Heart right ventricle (tissue), 16 donors: ENCODE measurements around the gene TNKS1BP1. TPM values are rescaled to one million over a fixed set of nuclear protein-coding genes. Genes with fewer than 3 reads are reported as not detected.
A peak's percentile ranks its signal among the peaks of the same experiment; 100 is the strongest.

Source experiments
- ATAC-seq, 8 donors: fragments of 200-7000 bp; cut with Tn5 transposase; one replicate each; pipeline ENCODE4 v1.9.1; 2020; ENCODE audit warnings: mild to moderate bottlenecking in 8 of 8, moderate library complexity in 8 of 8, moderate number of reproducible peaks in 1 of 8
- DNase-seq, 2 donors: peaks; one replicate each; pipeline ENCODE4 v3.0.0-alpha.2; 2020
- H3K27ac ChIP-seq, 10 donors: fragments of 200-600 bp; sonication (generic) in 2 of 10; one replicate each; pipeline versions ENCODE4 v1.5.0 to v1.8.0; 2020 to 2022; ENCODE audit warnings: mild to moderate bottlenecking in 3 of 10
- H3K27me3 ChIP-seq, 7 donors: fragments of 200-600 bp; one replicate each; pipeline ENCODE4 v1.8.0; 2021 to 2022; ENCODE audit warnings: mild to moderate bottlenecking in 2 of 7
- H3K36me3 ChIP-seq, 9 donors: fragments of 200-600 bp; sonication (generic) in 1 of 9; one replicate each; pipeline versions ENCODE4 v1.5.0 to v1.8.0; 2020 to 2022; ENCODE audit warnings: mild to moderate bottlenecking in 2 of 9
- H3K4me1 ChIP-seq, 9 donors: fragments of 200-600 bp; sonication (generic) in 1 of 9; one replicate each; pipeline versions ENCODE4 v1.5.0 to v1.8.0; 2020 to 2022; ENCODE audit warnings: mild to moderate bottlenecking in 4 of 9
- H3K4me3 ChIP-seq, 10 donors: fragments of 200-600 bp; sonication (generic) in 2 of 10; one replicate each; pipeline versions ENCODE4 v1.5.0 to v1.8.0; 2020 to 2022; ENCODE audit warnings: mild to moderate bottlenecking in 7 of 10, moderate library complexity in 2 of 10
- H3K9me3 ChIP-seq, 11 donors: fragments of 200-600 bp in 10 of 11; sonication (generic) in 2 of 11; one replicate each; pipeline versions ENCODE4 v1.5.0 to v1.8.0; 2013 to 2022; ENCODE audit warnings: mild to moderate bottlenecking in 2 of 11, control low read depth in 1 of 11, moderate library complexity in 1 of 11
- CTCF ChIP-seq, 9 donors: fragments of 200-600 bp; sonication (generic) in 2 of 9; IDR thresholded peaks; one replicate each; pipeline versions ENCODE4 v1.5.0 to v1.8.0; 2021 to 2022; ENCODE audit warnings: antibody characterized with exemption in 9 of 9, mild to moderate bottlenecking in 5 of 9, moderate library complexity in 1 of 9
- WGBS, 2 donors: extraction: QIAGEN DNeasy Blood & Tissue Kit; methylation state at CpG; one replicate each; pipeline ENCODE4 v1.1.7; 2013; ENCODE audit warnings: inconsistent platforms in 1 of 2; 5-methylcytosine and 5-hydroxymethylcytosine counted together
- intact Hi-C, 10 donors: fragments of 100-400 bp; cut with DNase I; formaldehyde crosslinking; loops; one replicate each; pipeline versions ENCODE4 v1.11.1 to v1.14.2; 2022
- polyA plus RNA-seq, 2 donors: library from polyadenylated mRNA; stranded (reverse); fragments of 200-250 nt; gene quantifications; one replicate each; pipeline ENCODE4 v1.2.3, GENCODE V29; 2013
- total RNA-seq, 10 donors: library from RNA; stranded (reverse); fragmentation: NEBNext Ultra II Directional in 3 of 10; extraction: Animal tissue kit (Norgen Biotek cat#: 25700) in 3 of 10; gene quantifications; one replicate each; pipeline versions ENCODE4 v1.2.1 to v1.2.4, GENCODE V29; 2021 to 2023
- donor health status: Arrhythmogenic right ventricular cardiomyopathy.
- donor health status: ischemic (EF 13 %, LVEDD 7.1; RV severe dilation, severe dysfunction).
- donor health status: healthy with polysubstance abuse.
- donor health status: DM: no; HTN: yes; CAD: no.
- donor health status: DM: no; HTN: no; CAD: no.
- donor health status: ischemic (EF 25% LVEDD 6.9; RV normal size, moderate dysfunction).
- donor health status: ischemic (EF 25% LVEDD 5.7; RV mildly dilated, moderate dysfunction).
- donor health status: healthy.
- donor health status: DM: yes; HTN: yes; CAD: no.
- donor health status: Ischemic cardiomyopathy.
- donor health status: ischemic (EF 35%, LVEDD 5.7; RV mildly dilated, moderate dysfunction).
- donor health status: nonischemic (EF 11% LVEDD 7.7; RV severe dilation, severe dysfunction).
- donor health status: DM: yes; HTN: yes; CAD: no.
- donor health status: PGD.
- donor health status: ischemic (EF 29% LVEDD 5.4; RV normal size, mild dysfunction).
- donor health status: nonischemic (EF 23%, LVEDD 6.1; RV moderate dilation, normal function).

Gene TNKS1BP1
- total and polyA plus RNA-seq, 12 donors: 19.9 to 118 (median 37.0) TPM

- Histone ChIP-seq H3K9me3 (no peaks in the 10 kb centered on the region), H3K4me3 (peak overlapping the region; percentile 65 to 80 (median 71)), H3K27me3 (no peaks in the 10 kb centered on the region), H3K4me1 (peaks cover 12 to 78% (median 59%) of the 10 kb centered on the region in 9 donors), H3K36me3 (peaks cover 0 to 50% (median 26%) of the 10 kb centered on the region in 9 donors), H3K27ac (peak overlapping the region; percentile 86 to 96 (median 92))
- intact Hi-C loops: loop anchor here in 1 of 10 donors (5.0 kb wide), 1 partner anchor 46 kb away; no protein-coding TSS in a partner anchor
- DNase-seq (no peak), ATAC-seq (no peak)
- TF ChIP-seq CTCF (IDR thresholded peaks at IDR 0.05): peak in 2 of 9 donors; percentile 11 to 17
- WGBS, 2 donors: 65 to 82% methylated on average over 3 of the region's 3 CpGs
Measured at GRCh38 chr11:57323167-57323854, 1.4 kb downstream of the TNKS1BP1 start.

- ATAC-seq: peak; percentile 59 to 78 (median 67)
- H3K36me3 ChIP-seq: peaks cover 0 to 50% (median 20%) of the 10 kb centered on the region in 9 donors
- intact Hi-C loops: loop anchor here in 1 of 10 donors (5.0 kb wide), 1 partner anchor 45 kb away; no protein-coding TSS in a partner anchor
Measured at GRCh38 chr11:57322256-57323166, 2.2 kb downstream of the TNKS1BP1 start.

GRCh38 chr11:57321388-57322255, 3.1 kb downstream of the TNKS1BP1 start:
- WGBS, 2 donors: 43 to 51% methylated on average over 6 of the region's 6 CpGs
- intact Hi-C loops: loop anchor here in 1 of 10 donors (5.0 kb wide), 1 partner anchor 44 kb away; no protein-coding TSS in a partner anchor
- Histone ChIP-seq H3K4me1 (peaks cover 26 to 86% (median 71%) of the 10 kb centered on the region in 9 donors), H3K4me3 (peak overlapping the region; percentile 10 to 80 (median 66)), H3K36me3 (peaks cover 0 to 50% (median 16%) of the 10 kb centered on the region in 9 donors), H3K27me3 (no peaks in the 10 kb centered on the region), H3K27ac (peak overlapping the region; percentile 48 to 96 (median 92)), H3K9me3 (no peaks in the 10 kb centered on the region)
- TF ChIP-seq CTCF (IDR thresholded peaks at IDR 0.05): no peak
- DNase-seq (no peak), ATAC-seq (peak in 1 of 8 donors; percentile 1)

More at GRCh38 chr11:57322256-57323166, 2.2 kb downstream of the TNKS1BP1 start:
- Histone ChIP-seq H3K9me3 (no peaks in the 10 kb centered on the region), H3K4me3 (peak overlapping the region in 9 of 10 donors; percentile 65 to 80 (median 73)), H3K4me1 (peaks cover 20 to 86% (median 67%) of the 10 kb centered on the region in 9 donors), H3K27ac (peak overlapping the region; percentile 86 to 96 (median 92)), H3K27me3 (no peaks in the 10 kb centered on the region)
- WGBS, 2 donors: 37 to 40% methylated on average over 13 of the region's 13 CpGs
- no peak for TF ChIP-seq CTCF (IDR thresholded peaks at IDR 0.05)
- peak; percentile 87 to 94 for DNase-seq
